Inflammatory macrophage treated with lipopolysaccharide for 1 hour (primary cell): ENCODE measurements around the gene MTMR12.

Experiments
- DNase-seq, 2 donors: peaks; one replicate each; pipeline ENCODE4 v3.0.0-alpha.2; 2020 to 2022

MTMR12 gene

GRCh38 chr5:32272746-32273145, 40.0 kb downstream of the MTMR12 start:
- no peak for DNase-seq

GRCh38 chr5:32270946-32271345, 41.8 kb downstream of the MTMR12 start:
- no peak for DNase-seq

GRCh38 chr5:32270178-32270577, 42.6 kb downstream of the MTMR12 start:
- DNase-seq = no peak

- DNase-seq = no peak
These were observed 46.8 kb downstream of the MTMR12 start for GRCh38 chr5:32265902-32266301.

- no peak for DNase-seq
These were observed 47.7 kb downstream of the MTMR12 start for GRCh38 chr5:32264957-32265572.

- no peak for DNase-seq
These were observed 49.1 kb downstream of the MTMR12 start for GRCh38 chr5:32263684-32264083.

GRCh38 chr5:32261198-32261597, 51.5 kb downstream of the MTMR12 start:
- DNase-seq = no peak

GRCh38 chr5:32259033-32259432, 53.7 kb downstream of the MTMR12 start:
- DNase-seq = no peak

GRCh38 chr5:32258424-32258823, 54.3 kb downstream of the MTMR12 start:
- DNase-seq = no peak

GRCh38 chr5:32255540-32255900, 57.2 kb downstream of the MTMR12 start:
- no peak for DNase-seq

- no peak for DNase-seq
These were observed 57.7 kb downstream of the MTMR12 start for GRCh38 chr5:32254881-32255539.

- no peak for DNase-seq
These were observed 60.8 kb downstream of the MTMR12 start for GRCh38 chr5:32251871-32252458.

GRCh38 chr5:32249668-32250067, 63.1 kb downstream of the MTMR12 start:
- DNase-seq = no peak

- DNase-seq = no peak
These were observed 67.0 kb downstream of the MTMR12 start for GRCh38 chr5:32245742-32246141.

GRCh38 chr5:32244017-32244416, 68.7 kb downstream of the MTMR12 start:
- no peak for DNase-seq

- DNase-seq = no peak
These were observed 71.5 kb downstream of the MTMR12 start for GRCh38 chr5:32241034-32241783.

- no peak for DNase-seq
These were observed 73.4 kb downstream of the MTMR12 start for GRCh38 chr5:32239385-32239784.

GRCh38 chr5:32233696-32234447, 78.9 kb downstream of the MTMR12 start:
- peak; percentile 69 to 79 for DNase-seq

- DNase-seq = no peak
These were observed 79.5 kb downstream of the MTMR12 start for GRCh38 chr5:32233220-32233695.

GRCh38 chr5:32232441-32233219, 80.1 kb downstream of the MTMR12 start:
- peak; percentile 55 to 82 for DNase-seq

- peak in 1 of 2 donors; percentile 25 for DNase-seq
These were observed 80.8 kb downstream of the MTMR12 start for GRCh38 chr5:32231929-32232328.

GRCh38 chr5:32231241-32231640, 81.5 kb downstream of the MTMR12 start:
- peak; percentile 61 to 65 for DNase-seq
